Eye (tissue), 1 donor: ENCODE data around the gene FAM3D.

Experiments used
- DNase-seq: peaks from one replicate; pipeline ENCODE4 v3.0.0-alpha.2; 2015

Gene FAM3D

DNA sequence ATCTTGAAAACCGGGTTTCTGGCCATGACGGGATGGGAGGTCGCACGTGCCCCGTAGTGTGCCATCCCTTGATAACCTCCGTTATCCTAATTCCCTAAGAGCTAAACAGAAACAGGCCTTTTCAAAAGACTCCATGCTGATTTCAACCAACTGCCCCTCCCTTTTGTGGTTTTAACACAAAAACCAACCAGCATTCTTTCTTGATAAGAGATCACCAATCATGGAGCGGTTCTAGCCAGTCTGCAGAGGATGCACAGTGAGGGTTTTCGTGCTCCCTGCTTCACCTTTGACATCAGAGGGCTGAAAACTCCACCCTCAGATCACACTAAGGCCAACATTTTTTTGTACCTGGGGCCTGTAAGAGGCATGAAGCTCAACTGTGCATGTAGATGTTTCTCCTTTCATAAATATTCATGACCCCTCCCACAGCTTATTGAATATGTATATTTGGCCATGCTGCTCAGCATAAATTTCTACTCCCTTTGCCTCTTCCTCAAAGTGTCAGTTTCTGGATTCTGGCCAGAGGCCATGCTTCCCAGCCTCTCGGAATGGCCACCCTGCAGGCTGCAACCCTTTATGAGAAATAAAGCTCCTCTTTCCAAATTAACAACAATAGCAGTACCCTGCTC is 41.3 kb downstream of the FAM3D start:
- no peak for DNase-seq

DNA sequence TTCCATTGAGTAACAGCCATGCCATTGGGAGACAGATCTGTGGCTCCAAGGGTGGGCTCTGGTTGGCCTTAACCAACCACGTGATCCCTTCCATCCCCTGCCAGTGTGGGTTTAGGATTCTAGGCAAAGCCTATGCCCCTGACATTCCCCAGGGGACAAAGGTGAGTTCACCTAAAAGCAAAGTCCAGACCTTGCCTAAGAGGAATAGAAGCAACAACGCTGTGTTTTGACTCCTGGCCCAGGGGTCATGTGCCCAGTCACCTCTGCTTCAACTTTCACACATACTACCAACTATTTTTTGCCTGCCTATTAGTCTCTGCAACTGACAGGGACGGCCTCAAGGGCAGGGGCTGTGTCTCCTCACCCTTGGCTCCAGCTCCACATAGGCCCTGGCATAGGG is 42.0 kb downstream of the FAM3D start:
- no peak for DNase-seq

DNA sequence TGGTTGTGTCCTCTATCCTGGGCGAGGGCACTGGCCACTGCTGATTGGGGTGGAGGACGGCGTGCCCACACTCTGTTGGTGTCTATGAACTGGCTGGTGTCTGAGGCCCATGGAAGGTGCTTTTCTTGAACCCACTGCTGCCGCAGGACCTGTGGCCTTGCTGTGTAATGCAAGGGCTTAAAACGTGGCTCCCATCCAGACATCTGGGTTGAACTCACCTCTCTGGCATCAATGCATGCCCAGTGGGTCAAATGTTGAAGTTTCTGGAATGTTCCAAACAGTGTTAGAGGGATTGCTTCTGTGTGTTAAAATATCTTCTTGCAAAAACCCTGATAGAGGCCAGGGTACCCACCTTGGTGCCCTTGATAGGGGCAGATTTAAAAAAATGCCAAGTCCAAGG is 42.6 kb downstream of the FAM3D start:
- no peak for DNase-seq

DNA sequence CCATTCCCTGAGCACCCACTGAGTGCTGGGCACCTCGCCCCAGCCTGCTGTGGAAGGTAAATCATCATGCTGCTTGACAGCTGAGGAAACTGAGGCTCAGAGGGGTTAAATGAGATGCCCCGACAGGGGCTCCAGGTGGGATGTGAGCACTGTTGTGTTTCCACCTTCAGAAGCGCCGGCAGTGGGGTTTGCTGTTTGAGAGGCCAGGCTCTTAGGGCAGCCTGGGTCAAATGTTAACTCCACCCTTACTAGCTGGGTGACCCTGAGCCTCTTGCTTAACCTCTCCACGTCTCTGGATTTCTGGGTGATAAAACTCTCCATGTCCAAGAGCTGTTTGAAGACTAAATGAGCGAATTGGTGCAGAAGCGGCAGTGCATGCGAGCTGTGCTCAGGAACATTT is 43.1 kb downstream of the FAM3D start:
- no peak for DNase-seq

DNA sequence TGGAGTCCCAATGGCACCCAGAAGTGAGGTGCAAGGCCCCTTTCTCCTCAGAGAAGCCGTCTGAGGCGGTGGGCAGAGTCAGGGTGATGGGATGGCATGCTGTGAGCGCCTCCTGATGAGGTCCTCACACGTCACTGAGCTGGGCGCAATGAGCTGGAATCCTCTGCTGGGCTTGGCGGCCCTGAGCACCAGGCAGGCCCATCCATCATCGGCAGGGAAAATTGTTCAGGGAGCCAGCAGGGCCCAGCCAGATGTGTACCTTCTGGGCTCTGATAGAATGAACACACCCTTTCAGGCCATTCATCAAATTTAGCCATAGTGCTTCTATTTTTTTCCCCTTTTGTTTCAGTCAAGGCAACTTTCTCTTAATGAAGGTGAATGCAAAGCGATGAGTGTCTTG is 43.7 kb downstream of the FAM3D start:
- DNase-seq: peak; percentile 41

DNA sequence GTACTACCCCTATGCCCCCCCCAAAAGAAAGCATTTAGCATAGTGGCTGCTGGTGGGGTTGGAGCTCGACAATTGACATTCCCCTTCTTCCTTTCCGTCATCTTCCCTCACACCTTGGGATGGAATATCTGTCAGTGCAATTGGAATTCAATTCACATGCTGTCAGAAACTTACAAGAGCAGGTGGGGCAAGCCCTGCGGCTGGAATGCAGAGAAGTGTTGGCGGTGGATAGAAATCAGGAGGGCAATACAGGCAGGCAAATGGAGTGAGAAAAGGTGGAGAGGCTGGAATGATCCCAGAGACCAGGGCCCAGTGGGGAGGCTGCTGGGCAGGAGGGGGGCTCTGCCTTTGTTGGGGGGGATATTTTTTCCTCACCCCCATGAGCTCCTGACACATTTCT is 44.1 kb downstream of the FAM3D start:
- peak; percentile 40 for DNase-seq

DNA sequence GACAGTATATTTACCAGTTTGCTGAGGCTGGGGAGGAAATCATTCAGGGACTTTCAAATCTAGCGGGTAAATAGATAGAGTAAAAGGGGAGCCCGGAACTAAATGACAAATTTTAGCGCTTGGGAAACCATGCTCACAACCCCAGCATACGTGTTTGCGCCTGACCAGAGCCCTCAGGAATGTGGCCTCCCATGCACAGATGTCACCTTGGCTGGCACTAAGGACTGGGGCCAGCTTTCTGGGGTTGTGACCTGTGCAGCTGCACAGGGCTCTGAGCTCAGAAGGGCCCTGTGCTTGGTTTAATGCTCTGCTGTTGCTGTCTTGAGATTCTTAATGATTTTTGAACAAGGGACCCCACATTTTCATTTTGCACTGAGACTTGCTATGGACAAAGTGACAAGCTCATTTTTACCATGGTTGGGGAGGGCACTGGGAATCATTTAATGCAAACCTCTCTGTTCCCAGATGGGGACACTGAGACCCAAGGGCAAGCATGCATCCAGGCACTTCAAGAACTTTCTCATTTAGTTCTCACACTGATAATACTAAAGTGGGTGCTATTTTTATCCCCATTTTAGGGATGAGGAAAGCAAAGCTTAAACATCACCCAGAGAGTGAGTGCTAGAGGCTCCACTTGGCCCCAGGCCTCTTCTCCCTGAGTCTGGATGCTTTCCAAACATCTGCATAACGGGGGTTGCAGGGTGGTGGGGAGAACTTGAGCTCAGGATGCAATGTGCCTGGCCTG is 45.3 kb downstream of the FAM3D start:
- DNase-seq: no peak

DNA sequence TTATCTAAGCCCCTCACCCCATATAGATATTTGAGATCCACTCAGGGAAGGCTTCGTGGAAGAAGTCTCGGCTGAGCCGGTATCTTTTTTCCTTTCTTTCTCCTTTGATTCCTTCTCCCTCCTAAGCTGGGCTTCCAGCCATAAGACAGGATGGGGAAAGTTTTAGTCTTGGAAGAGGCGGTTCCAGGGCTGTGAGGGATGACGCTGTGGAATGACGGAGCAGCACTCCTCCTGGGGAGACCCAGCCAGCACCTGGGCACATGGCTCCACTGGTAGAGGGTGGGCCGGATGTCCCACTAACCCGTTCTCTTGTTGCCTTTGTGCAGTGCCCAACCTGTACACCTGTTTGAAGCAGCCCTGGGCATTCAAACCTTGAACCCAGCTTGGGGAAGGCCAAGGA is 46.2 kb downstream of the FAM3D start:
- DNase-seq: no peak

DNA sequence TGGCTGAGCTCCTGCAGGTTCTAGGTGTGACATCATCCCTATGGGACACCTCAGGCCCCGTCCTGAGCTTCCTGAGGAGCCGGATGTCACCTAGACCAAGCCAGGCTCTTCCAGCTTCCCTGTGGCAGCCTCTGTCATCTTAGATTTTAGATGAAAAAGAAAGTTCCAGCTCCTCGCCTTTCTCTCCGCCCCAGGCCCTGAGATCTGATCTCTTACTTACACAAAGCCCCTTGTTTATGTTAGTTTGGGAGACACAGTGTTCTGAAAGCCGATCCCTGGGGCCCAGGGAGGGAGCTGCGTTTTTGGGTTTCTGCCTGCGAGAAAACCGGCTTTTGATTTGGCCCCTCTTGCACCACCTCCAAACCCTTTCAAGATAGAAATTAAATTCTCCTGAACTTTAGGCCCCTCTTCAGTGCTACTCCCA is 49.2 kb downstream of the FAM3D start:
- peak; percentile 75 for DNase-seq

DNA sequence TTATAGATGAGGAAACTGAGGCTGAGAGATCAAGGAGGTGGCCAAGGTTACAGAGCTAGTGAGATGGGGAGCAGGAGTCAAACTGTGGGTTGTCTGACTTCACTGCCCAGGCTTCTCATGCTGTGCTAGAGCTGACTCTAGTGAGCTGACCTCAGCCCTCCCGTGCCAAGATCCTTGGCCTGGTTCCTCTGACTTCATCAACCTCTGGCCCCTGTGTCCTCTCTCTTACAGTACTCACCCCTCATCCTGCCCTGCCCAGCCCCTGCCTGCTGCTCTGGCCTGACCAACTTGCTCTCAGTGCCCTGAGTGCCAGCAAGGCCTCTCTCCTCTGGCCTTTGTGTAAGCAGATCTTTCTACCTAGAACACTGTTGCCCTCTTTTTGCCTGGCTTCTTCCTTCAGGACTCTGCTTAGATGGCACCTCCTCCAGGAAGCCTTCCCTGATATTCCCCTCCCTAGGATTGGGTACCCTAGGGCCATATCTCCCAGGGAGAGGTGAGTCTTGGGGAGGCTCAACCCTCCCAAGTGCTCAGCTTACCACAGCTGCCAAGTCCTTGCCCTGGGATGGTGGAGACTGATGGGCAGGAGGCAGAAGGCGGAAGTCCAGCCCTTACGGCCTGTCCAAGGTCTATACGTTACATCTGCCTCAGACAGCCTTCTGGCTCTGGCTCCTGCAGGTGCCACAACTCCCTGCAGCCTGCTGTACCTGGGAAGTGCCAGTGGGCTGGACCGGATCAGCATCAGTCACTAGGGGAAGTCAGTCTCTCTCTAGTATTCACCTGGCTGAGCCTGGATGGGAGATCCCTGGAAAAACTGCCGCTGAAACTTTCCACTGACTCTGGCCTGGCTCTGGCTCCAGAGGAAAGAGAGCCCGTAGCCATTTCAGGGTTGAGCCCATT is 53.1 kb downstream of the FAM3D start:
- no peak for DNase-seq

DNA sequence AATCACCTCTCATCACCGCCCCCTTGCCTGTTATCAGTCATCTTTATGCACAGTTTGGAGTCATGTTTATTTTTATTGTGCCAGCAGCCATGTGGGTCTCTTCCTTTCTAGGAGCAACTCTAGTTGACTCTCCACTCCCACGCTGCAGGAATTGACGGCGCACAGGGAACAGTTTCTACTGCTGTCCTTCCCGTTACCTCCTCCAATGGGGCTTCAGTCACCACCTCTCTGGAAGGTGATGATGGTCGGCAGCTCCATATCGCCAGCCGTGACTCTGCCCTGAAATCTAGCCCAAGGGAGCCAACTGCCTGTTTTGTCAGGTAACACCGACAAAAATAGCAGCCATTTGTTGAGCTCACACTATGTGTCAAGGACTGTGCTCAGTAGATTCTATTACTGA is 53.7 kb downstream of the FAM3D start:
- no peak for DNase-seq

DNA sequence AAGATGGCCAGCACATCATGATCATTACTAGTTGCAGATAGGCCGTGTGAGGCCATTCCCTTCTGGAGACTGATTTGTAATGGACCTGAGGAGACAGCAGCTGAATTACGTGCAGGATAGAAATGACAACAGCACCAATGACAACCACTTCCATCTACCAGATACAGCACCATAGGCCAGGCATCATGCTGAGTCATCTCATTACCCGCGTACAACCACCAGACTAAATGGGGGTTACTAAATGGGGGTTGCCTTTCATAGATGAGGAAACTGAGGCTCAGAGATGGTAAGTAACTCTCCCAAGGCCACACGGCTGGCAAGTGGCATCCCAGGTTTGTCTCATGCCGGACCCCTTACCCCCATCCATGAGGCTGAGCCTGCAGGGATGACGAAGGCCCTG is 56.6 kb downstream of the FAM3D start:
- no peak for DNase-seq

DNA sequence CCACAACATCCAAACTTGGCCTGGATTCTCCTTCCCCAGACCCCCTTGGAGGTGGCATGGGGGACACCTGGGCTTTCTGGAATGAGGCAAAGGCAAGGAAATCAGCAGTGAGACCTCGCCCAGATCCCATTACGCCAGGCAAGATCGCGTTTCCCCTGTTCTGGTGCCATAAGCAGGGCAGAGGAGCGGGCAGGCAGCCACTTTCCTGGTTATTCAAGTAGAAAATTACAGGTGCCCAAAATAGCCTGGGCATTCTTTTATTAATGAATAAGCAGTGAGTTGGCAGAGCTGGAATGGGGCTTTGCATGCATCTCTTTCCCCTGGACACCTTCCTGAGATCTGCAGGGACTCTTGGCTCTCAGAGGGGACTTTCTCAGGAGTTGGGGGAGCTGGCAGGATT is 57.9 kb downstream of the FAM3D start:
- DNase-seq: no peak

DNA sequence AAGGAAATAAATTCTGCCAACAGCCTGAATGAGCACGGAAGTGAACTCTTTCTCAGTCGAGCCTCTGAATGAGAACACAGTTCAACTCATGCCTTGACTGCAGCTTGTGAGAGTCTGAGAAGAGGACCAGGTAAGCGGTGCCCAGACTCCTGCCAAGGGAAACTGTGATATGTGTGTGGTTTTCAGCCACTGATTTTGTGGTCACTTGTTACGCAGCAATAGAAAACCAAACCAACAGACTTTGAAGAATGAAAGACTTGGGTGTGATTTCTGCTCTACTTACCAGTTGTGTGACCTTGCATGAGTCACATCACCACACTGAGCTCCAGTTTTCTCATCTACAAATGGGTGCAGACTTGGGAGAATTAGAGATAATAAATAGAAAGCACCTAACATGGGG is 58.8 kb downstream of the FAM3D start:
- no peak for DNase-seq

DNA sequence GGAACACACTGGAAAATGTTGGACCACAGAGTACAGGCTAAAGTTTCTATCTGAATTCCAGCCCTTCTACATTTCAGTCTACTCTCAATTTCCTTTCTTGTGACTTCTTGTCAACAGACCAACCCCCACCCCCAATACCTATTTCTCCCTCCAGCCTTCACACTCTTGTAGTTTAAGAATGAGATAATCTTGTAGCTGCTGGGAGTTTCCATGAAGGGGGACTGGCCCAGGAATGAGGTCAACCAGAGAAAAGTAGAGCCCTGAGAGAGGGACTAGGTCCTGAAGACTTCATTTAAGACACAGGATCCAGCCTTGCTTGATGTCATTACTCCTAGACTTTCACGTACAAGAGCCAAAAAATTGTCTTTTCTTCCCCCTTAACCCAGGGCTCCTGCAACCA is 59.9 kb downstream of the FAM3D start:
- DNase-seq: no peak

DNA sequence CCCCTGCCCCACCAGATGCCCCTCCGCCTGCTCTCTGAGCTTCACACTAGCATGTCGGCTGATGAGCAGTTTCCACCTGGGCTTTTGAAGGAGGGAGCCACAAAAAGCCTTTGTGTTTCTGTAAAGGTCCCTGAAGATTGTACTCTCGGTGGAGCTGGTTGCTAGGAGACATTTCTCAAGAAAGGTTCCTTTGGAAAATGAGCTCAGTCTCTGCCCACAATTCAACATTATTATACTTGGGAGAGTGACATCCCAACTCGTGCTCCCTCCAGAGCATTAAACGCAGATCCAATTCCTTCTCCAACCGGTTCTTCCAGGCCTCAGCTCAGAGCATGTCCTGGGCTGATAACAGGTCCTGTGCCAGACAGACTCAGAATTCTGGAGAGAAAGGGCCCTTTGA is 62.5 kb downstream of the FAM3D start:
- DNase-seq: no peak

DNA sequence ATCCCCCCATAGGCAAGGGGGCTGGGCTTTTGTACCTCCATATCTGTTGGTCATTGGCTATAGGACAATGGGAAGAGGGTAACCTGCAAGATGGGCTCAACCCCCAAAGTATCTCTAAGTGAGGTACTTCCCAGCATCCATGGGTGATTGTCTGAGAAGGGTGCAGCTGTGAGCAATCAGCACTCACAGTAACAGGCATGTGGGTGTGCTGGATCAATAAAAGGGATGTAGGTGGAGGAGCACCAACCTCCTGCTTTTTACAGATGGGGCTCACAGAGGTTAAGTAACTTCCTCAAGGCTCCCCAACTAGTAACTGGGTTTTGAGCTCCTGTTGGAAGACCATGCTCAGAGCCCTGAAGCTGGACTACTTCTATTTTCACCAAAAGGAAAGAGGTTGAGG is 63.0 kb downstream of the FAM3D start:
- no peak for DNase-seq

DNA sequence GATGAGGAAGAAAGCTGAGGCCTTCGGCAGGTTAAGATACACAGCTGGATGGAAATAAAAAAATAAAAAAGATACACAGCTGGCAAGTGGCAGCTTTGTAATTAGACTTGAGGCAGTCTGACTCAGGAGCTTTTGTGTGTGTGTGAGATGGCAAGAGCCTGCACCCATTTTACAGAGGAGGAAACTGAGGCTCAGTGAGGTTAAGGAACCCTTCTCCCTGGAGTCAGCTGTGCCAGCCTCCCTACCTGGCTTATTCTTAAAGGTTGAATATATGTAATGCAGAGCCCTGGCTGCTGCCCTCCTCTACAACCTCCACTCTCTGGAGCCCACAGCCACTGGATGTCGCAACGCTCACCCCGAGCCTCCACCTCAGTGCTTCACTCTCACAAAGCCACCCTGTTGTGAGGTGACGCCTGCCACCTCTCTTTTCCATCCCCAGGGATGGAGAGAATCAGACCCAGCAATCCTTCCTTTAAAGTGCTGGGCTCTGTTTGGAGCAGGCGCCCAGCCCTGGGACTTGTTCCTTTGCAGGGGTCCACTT is 68.7 kb downstream of the FAM3D start:
- no peak for DNase-seq

DNA sequence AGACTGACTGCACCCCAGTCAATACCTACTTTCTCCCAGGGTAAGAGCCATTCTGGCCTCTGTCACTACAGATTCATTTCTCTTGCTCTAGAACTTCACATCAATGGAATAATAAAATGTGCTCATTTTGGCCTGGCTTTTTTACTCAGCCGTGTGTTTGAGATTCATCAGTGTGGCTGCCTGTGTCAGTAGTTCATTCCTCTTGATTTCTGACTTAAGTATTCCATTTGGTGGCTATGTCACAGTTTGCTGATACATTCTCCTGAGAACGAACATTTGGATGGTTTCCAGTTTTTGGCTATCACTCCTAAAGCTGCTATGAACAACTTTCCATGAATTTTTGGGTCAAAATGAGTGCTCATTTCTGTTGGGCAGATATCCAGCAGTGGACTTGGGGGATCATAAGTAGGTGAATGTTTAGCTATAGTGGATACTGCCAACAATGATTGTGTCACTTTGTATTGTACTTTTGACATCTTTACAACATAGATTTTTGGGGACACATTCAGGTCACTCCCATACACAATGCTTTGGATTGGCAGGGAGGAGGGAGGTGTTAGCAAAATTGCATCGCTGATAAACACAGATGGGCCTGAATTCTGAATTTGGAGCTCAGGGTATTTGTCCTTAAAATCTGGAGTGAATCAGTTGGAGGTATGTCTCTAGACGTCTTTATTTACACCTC is 69.6 kb downstream of the FAM3D start:
- DNase-seq: no peak

DNA sequence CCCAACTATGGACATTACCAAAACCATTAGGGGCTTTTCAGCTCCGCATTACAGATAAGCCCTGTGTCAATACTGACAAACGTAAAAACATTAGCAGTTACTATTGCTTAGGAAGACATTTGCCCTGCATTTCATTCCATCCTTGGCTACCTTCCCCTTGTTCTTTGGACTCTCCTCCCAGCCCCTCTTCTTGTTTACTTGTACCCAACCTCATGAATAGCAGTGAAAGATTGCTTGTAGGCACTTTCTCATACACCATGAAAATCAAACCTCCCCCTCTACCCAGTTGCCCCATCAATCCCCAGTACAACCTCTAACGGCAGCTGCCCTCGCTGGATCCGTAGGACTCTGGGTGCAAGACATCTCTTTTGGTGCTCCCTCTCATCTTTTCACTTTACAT is 72.5 kb downstream of the FAM3D start:
- DNase-seq: no peak

DNA sequence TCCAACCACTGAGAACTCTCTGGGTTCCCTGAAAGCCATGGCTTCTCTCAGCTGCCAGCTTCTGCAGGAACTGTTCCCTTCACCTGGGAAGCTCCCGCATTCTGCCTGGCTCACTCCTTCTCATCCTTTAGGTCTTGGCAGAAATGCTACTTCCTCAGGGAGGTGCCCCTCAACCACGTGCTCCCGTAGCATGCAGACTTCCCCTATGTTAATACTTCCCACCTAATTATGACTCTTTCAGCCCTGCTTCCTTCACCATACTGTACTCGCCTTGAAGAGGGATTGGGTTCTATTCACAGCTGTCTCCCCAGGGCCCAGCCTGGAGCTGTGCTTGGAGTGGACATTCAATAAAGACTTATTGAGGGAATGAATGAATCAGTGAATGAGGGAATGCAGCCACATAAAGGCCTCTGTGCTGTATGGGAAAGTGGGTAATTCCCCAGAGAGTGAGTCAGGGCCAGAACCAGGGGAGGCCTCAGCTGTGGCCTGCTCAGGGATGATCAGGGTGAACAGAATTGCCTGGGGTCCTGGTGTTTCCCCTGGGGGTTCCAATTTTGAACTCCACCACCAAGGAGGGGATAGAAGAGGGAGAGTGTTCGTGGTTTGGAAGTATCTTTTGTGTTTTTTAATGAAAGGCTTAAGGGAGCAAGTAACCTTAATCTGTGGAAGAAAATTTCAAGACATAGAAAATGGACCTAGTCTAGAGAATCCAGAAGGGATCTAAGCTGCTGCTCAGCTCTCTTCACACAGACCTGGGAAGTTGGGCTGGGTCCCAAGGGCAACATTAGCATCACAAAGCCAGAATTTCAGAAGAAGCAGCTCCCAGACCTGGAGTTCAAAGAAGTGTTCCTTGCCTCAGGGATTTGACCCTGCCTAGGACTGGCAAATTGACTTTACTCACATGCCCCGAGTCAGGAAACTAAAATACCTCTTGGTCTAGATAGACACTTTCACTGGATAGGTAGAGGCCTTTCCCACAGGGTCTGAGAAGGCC is 74.8 kb downstream of the FAM3D start:
- DNase-seq: no peak
